HepG2 (cell line): ENCODE data around the gene NFATC2. TPM values are rescaled to one million over a fixed set of nuclear protein-coding genes. Genes with fewer than 3 reads are reported as not detected.

Experiments used
- ATAC-seq: fragments of 200-7000 bp; cut with Tn5 transposase; 3 replicates; pipeline ENCODE4 v1.9.1; 2020; ENCODE audit warnings: mild to moderate bottlenecking, moderate library complexity
- BruUV-seq: library from RNA; stranded (reverse); fragments of 400-500 nt; replicated peaks from 2 replicates; lab custom pipeline; 2021; lab: Mats Ljungman, UMichigan
- CTCF ChIA-PET: fragments of 300-600 bp; formaldehyde crosslinking; extraction: SDS; loops from one replicate; lab custom pipeline; 2021; ENCODE audit warnings: low total read pairs, inconsistent platforms, low intra/inter-chr PET ratio; lab: Yijun Ruan, JAX
- POLR2A ChIA-PET: fragments of 350-600 bp; sonication (Branson Sonifier 250); formaldehyde crosslinking; loops from one replicate; lab custom pipeline; 2020; ENCODE audit warnings: antibody characterized with exemption, inconsistent platforms; lab: Yijun Ruan, JAX
- DNase-seq: peaks from one replicate; pipeline ENCODE4 v3.0.0-alpha.2; 2015; ENCODE audit warnings: low spot score
- FAIRE-seq: peaks from 3 replicates; lab custom pipeline; 2011; peaks lifted over from hg19 to GRCh38; lab: Jason Lieb, UNC
- H2AFZ ChIP-seq: one replicate; pipeline ENCODE4 v1.6.1; 2011; ENCODE audit warnings: low read length, inconsistent platforms
- H3K27ac ChIP-seq: fragments of 300-600 bp; 3 replicates; pipeline ENCODE4 v1.8.0; 2011; ENCODE audit warnings: mixed run types, mild to moderate bottlenecking, mixed read lengths, low read length, inconsistent platforms; ENCODE audit not compliant: insufficient read depth; ENCODE audit errors: extremely low read length
- H3K27me3 ChIP-seq, 2 experiments: fragments of 200-600 bp in 1 of 2; 2 replicates in 1 of 2; 3 replicates in 1 of 2; pipeline versions ENCODE4 v1.6.0 to v1.8.0; 2011; ENCODE audit warnings: low read length in 2 of 2, mild to moderate bottlenecking in 2 of 2, moderate library complexity in 2 of 2, inconsistent platforms in 1 of 2; ENCODE audit not compliant: insufficient read depth in 2 of 2, control insufficient read depth in 1 of 2
- H3K36me3 ChIP-seq, 2 experiments: fragments of 200-600 bp in 1 of 2; replicated peaks in 1 of 2; 2 replicates in 1 of 2; 3 replicates in 1 of 2; pipeline versions ENCODE4 v1.5.1 to v1.8.0; 2011; ENCODE audit warnings: low read length in 2 of 2, inconsistent platforms in 1 of 2; ENCODE audit not compliant: insufficient read depth in 2 of 2, control insufficient read depth in 1 of 2
- H3K4me1 ChIP-seq: 2 replicates; pipeline ENCODE4 v1.5.1; 2012; ENCODE audit warnings: low read length, inconsistent platforms; ENCODE audit not compliant: insufficient read depth
- H3K4me2 ChIP-seq: 2 replicates; pipeline ENCODE4 v1.6.0; 2011; ENCODE audit warnings: low read depth, low read length, inconsistent platforms
- H3K4me3 ChIP-seq, 3 experiments: fragments of 200-600 bp in 1 of 3; sonication (generic), shearing (Covaris generic) in 1 of 3; replicated peaks in 1 of 3; 2 replicates each; pipeline ENCODE4 v1.5.1; 2011 to 2016; ENCODE audit warnings: low read length in 3 of 3, inconsistent platforms in 2 of 3, low read depth in 2 of 3, mild to moderate bottlenecking in 2 of 3, control low read depth in 1 of 3, mixed read lengths in 1 of 3; ENCODE audit not compliant: insufficient read depth in 1 of 3
- H3K79me2 ChIP-seq: one replicate; pipeline ENCODE4 v1.6.1; 2011; ENCODE audit warnings: low read length, inconsistent platforms; ENCODE audit not compliant: insufficient read depth
- H3K9ac ChIP-seq: 2 replicates; pipeline ENCODE4 v1.6.0; 2011; ENCODE audit warnings: mild to moderate bottlenecking, low read depth, low read length, inconsistent platforms; ENCODE audit not compliant: insufficient read depth
- H3K9me3 ChIP-seq: 2 replicates; pipeline ENCODE4 v1.5.1; 2012; ENCODE audit warnings: mild to moderate bottlenecking, low read length
- H4K20me1 ChIP-seq: 2 replicates; pipeline ENCODE4 v1.6.0; 2011; ENCODE audit warnings: inconsistent platforms, mild to moderate bottlenecking, low read length, moderate library complexity; ENCODE audit not compliant: insufficient read depth
- CERS6 ChIP-seq: sonication (generic); formaldehyde crosslinking; IDR thresholded peaks from 2 replicates; pipeline ENCODE4 v1.5.0; 2020; ENCODE audit warnings: missing genetic modification reagents
- EZH2 ChIP-seq: conservative IDR thresholded peaks from 2 replicates; pipeline ENCODE4 v1.6.1; 2012; ENCODE audit warnings: mild to moderate bottlenecking, low read depth, low read length, moderate library complexity
- FOXK1 ChIP-seq: sonication (generic); formaldehyde crosslinking; IDR thresholded peaks from 2 replicates; pipeline ENCODE4 v1.4.0; 2020; ENCODE audit warnings: low read depth, missing genetic modification reagents, borderline replicate concordance
- PRPF4 ChIP-seq: fragments of 200-400 bp; formaldehyde crosslinking; IDR thresholded peaks from 2 replicates; pipeline ENCODE4 v1.6.1; 2016; ENCODE audit warnings: low read length, low read depth; ENCODE audit not compliant: poor library complexity, severe bottlenecking
- SNAI1 ChIP-seq: sonication (generic); formaldehyde crosslinking; IDR thresholded peaks from 2 replicates; pipeline ENCODE4 v1.5.0; 2020; ENCODE audit warnings: mild to moderate bottlenecking, missing genetic modification reagents, borderline replicate concordance
- SRY ChIP-seq: sonication (generic); formaldehyde crosslinking; IDR thresholded peaks from 2 replicates; pipeline ENCODE4 v1.8.0; 2022; ENCODE audit warnings: mild to moderate bottlenecking, missing genetic modification reagents
- UBTF ChIP-seq: sonication (generic); formaldehyde crosslinking; IDR thresholded peaks from 2 replicates; pipeline ENCODE4 v1.4.0; 2020; ENCODE audit warnings: mild to moderate bottlenecking, missing genetic modification reagents
- ZBTB25 ChIP-seq: IDR thresholded peaks from 2 replicates; pipeline ENCODE4 v1.6.1; 2018; ENCODE audit warnings: missing genetic modification reagents
- ZNF574 ChIP-seq: sonication (generic); formaldehyde crosslinking; IDR thresholded peaks from 2 replicates; pipeline ENCODE4 v1.4.0; 2020; ENCODE audit warnings: missing genetic modification reagents
- WGBS: methylation state at CpG from one replicate; pipeline ENCODE4 v1.1.6; 2017; ENCODE audit warnings: low lambda C conversion rate; 5-methylcytosine and 5-hydroxymethylcytosine counted together
- in situ Hi-C: cut with HindIII; loops from 2 replicates; pipeline ENCODE4 v1.10.0; 2017; ENCODE audit warnings: low pct_unique_long_range_greater_than_20kb; ENCODE audit not compliant: extremely low pct_ligation_motif_present
- intact Hi-C: fragments of 100-400 bp; cut with micrococcal nuclease; formaldehyde crosslinking; loops from one replicate; pipeline ENCODE4 v1.10.0; 2022; ENCODE audit not compliant: unreplicated experiment
- polyA plus RNA-seq, 8 experiments: library from polyadenylated mRNA; depleted of rRNA in 3 of 8; stranded (reverse) in 7 of 8; unstranded in 1 of 8; fragments of >200 nt; fragmentation: Illumina TruSeq in 4 of 8; extraction: Trizol in 4 of 8; gene quantifications; 2 replicates each; pipeline versions ENCODE4 v1.2.1 to v1.2.3, GENCODE V29; 2011 to 2016; ENCODE audit warnings: low read depth in 4 of 8, missing spikeins in 1 of 8, mixed read lengths in 1 of 8; ENCODE audit not compliant: insufficient read depth in 1 of 8
- total RNA-seq, 5 experiments: library from RNA; depleted of rRNA; stranded (reverse); fragments of >200 nt; fragmentation: Illumina TruSeq; extraction: Trizol; gene quantifications; 2 replicates each; pipeline ENCODE4 v1.2.3, GENCODE V29; 2016; ENCODE audit warnings: low read depth in 1 of 5

Gene NFATC2
- total and polyA plus RNA-seq, 2 of the 13 experiments (the other 11 are each of a cell fraction or from before 2014, with no cell fraction given) = 1.9 to 3.3 TPM

GRCh38 chr20:51542571-51543421, at the start of gene NFATC2 (continued):
- TF ChIP-seq ZNF574 (peak; percentile 28), FOXK1 (CRISPR knock-in tag) (no peak)

- 0 out of 5 replicates have a peak, but pooled peaks cover 0 to 3% of the 10 kb centered on the region in 2 experiments for H3K27me3 ChIP-seq
- no peak overlapping the region for H3K27ac ChIP-seq
- H3K36me3 ChIP-seq = no peaks in the 10 kb centered on the region
- POLR2A ChIA-PET = no interaction called here
- intact Hi-C loops = loop anchor here (10.0 kb wide), 1 partner anchor 607 kb away; no protein-coding TSS in a partner anchor
- WGBS = 62% methylated on average over 10 of the region's 10 CpGs
- H3K4me1 ChIP-seq = peaks cover 13% of the 10 kb centered on the region
- DNase-seq = no peak
- no TSS peak for BruUV-seq
- ATAC-seq = no peak
- H4K20me1 ChIP-seq = no peaks in the 10 kb centered on the region
- CTCF ChIA-PET = no interaction called here
- no peak overlapping the region for H2AFZ ChIP-seq
- H3K9ac ChIP-seq = no peak overlapping the region
- no peak overlapping the region for H3K4me2 ChIP-seq
- H3K4me3 ChIP-seq = no peak overlapping the region
- TF ChIP-seq PRPF4 (no peak), EZH2 (no peak), CERS6 (CRISPR knock-in tag) (no peak), ZBTB25 (CRISPR knock-in tag) (no peak), SNAI1 (CRISPR knock-in tag) (no peak), UBTF (CRISPR knock-in tag) (no peak), SRY (no peak)
- TF ChIP-seq, all 625 proteins: peak for 0
- no peaks in the 10 kb centered on the region for H3K9me3 ChIP-seq
- FAIRE-seq = no peak
- in situ Hi-C loops = loop anchor here (5.0 to 25.0 kb wide), 2 partner anchors 220 to 605 kb away; no protein-coding TSS in a partner anchor
- H3K79me2 ChIP-seq = no peaks in the 10 kb centered on the region
Observed at GRCh38 chr20:51591871-51592270, 49.4 kb upstream of the NFATC2 start.
